ENCODE results near the gene ASB14.

- no peak for TF ChIP-seq CTCF (conservative IDR thresholded peaks at IDR 0.05; ENCODE audit: low read depth, low read length)
- TF ChIP-seq EZH2 (IDR thresholded peaks at IDR 0.05; ENCODE audit: borderline replicate concordance, low read depth, low read length, poor library complexity, severe bottlenecking): no peak
These were observed 30.6 kb downstream of the ASB14 start for GRCh38 chr3:57261929-57262328.

Measured in A673 (cell line).